Measurements from ENCODE around the gene OXER1. TPM values are rescaled to one million over a fixed set of nuclear protein-coding genes. Genes with fewer than 3 reads are reported as not detected.

The OXER1 gene
- total RNA-seq, result 4.3 TPM

DNA sequence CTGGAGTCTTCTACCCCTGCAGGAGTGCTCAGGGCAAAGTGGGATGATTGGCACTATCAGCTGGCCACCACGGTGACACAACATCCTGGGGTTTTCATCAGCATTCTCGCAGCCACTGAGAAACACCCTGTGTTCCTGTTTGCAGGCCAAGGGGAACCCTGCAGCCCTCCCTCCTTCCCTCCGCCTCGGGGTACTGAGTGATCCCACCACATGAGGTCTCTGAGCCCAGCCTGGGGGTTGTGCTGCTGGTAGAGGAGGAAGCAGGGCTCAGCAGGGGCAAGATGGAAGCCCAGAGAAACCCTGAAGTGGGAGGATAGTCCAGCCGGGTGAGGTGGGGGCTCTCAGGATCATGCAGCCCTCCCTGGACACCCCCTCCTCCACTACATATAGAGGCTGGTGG is at the start of gene OXER1:
TSS of gene OXER1 (minus strand) at position 40 of the 400 bp plus-strand sequence. CDS start 73 bp downstream, outside the sequence.

DNA sequence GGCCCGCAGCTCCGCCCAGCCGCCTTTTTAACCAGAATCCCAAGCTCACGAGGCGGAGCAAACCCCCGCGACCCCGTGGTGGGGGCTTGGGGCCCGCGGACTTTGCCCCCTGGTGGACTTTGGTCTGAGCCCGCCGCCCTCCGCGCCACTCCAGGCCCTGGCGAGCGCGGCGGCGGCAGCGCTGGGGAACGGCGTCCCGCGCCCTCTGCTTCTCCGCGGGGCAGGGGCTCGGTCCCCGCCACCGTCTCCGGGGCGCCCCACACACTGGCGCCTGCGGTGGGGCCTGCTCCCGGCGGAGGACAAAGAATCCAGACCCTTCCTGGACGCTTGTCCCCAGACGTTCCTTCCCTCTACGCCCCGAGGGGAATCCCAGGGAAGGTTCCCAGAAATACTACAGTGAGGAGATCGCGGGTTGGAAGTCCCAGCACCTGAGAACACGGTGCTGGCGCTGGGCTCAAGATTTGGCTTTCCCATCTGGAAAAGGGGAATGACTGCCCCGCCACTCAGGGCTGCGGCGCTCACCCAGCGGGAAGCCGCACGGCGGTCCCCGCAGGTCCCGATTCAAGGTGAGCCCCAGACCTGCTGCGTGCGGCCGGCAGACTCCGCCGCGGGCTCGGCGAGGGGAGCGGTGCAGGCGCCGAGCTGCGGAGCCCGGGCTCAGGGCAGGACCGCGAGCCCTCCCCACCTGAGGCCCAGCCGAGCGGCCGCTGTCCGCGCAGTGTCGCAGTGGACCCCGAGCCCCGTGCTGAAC is 28.8 kb upstream of the OXER1 start, which contains the start of gene HAAO:
TSS of gene HAAO (minus strand) at position 1 of the 751 bp plus-strand sequence. CDS start 47 bp downstream, outside the sequence.

Other genes starting within 250 kb of the OXER1 start
- 54.3 TPM for gene MTA3, start 195.5 kb downstream of the OXER1 start, total RNA-seq
- gene HAAO, start 28.4 kb upstream of the OXER1 start, total RNA-seq, result 28.8 TPM

All from camera-type eye (tissue), 1 donor.